ENCODE data around the gene PTH2.

GRCh38 chr19:49433240-49433901, 10.1 kb upstream of the PTH2 start:
- TF ChIP-seq CTCF (IDR thresholded peaks at IDR 0.05 in 2 of 3, conservative IDR thresholded peaks at IDR 0.05 in 1 of 3; ENCODE audit: control insufficient read depth in 2 of 3, extremely low read depth in 1 of 3, insufficient read depth in 1 of 3, low read depth in 3 of 3, low read length in 3 of 3) (no peak), FOS (IDR thresholded peaks at IDR 0.05; ENCODE audit: borderline replicate concordance, extremely low read depth, insufficient read length) (no peak), ELK1 (IDR thresholded peaks at IDR 0.05; ENCODE audit: low read depth, low read length) (no peak), SMC3 (IDR thresholded peaks at IDR 0.05; ENCODE audit: borderline replicate concordance, low read length) (no peak), YY1 (IDR thresholded peaks at IDR 0.05; ENCODE audit: low read depth, low read length) (no peak), EZH2 (IDR thresholded peaks at IDR 0.05; ENCODE audit: borderline replicate concordance, control insufficient read depth, low read depth, low read length) (0 out of 2 replicates have a peak, but pooled peaks have one; percentile 37), CHD2 (IDR thresholded peaks at IDR 0.05; ENCODE audit: borderline replicate concordance, low read depth, low read length) (no peak), ESRRA (IDR thresholded peaks at IDR 0.05; ENCODE audit: low read length) (no peak), WRNIP1 (IDR thresholded peaks at IDR 0.05; ENCODE audit: borderline replicate concordance, low read depth, low read length) (no peak)

Measured in GM12878 (cell line).